ENCODE measurements around the gene BMPR1A.

The BMPR1A gene

GRCh38 chr10:86804805-86805204 is 48.4 kb downstream of the BMPR1A start:
- no peak for DNase-seq

GRCh38 chr10:86813101-86813500 is 56.7 kb downstream of the BMPR1A start:
- no peak for DNase-seq

- no peak for DNase-seq
These were observed 57.6 kb downstream of the BMPR1A start for GRCh38 chr10:86813982-86814381.

GRCh38 chr10:86815035-86815617 is 58.7 kb downstream of the BMPR1A start:
- no peak for DNase-seq

- no peak for DNase-seq
These were observed 59.2 kb downstream of the BMPR1A start for GRCh38 chr10:86815640-86816039.

GRCh38 chr10:86817246-86817645 is 60.8 kb downstream of the BMPR1A start:
- no peak for DNase-seq

- no peak for DNase-seq
These were observed 63.1 kb downstream of the BMPR1A start for GRCh38 chr10:86819567-86819966.

- DNase-seq = no peak
These were observed 64.1 kb downstream of the BMPR1A start for GRCh38 chr10:86820509-86820908.

GRCh38 chr10:86821388-86821999 is 65.1 kb downstream of the BMPR1A start:
- no peak for DNase-seq

- DNase-seq = no peak
These were observed 67.1 kb downstream of the BMPR1A start for GRCh38 chr10:86823565-86823964.

- DNase-seq = no peak
These were observed 67.7 kb downstream of the BMPR1A start for GRCh38 chr10:86824151-86824550.

GRCh38 chr10:86825366-86825765 is 68.9 kb downstream of the BMPR1A start:
- DNase-seq = no peak

- DNase-seq = no peak
These were observed 71.2 kb downstream of the BMPR1A start for GRCh38 chr10:86827639-86828038.

GRCh38 chr10:86828145-86828544 is 71.7 kb downstream of the BMPR1A start:
- no peak for DNase-seq

- DNase-seq = no peak
These were observed 73.1 kb downstream of the BMPR1A start for GRCh38 chr10:86829472-86829871.

GRCh38 chr10:86830043-86830591 is 73.7 kb downstream of the BMPR1A start:
- no peak for DNase-seq

GRCh38 chr10:86833969-86834368 is 77.5 kb downstream of the BMPR1A start:
- DNase-seq = no peak

- no peak for DNase-seq
These were observed 79.6 kb downstream of the BMPR1A start for GRCh38 chr10:86836044-86836443.

GRCh38 chr10:86837663-86838062 is 81.2 kb downstream of the BMPR1A start:
- no peak for DNase-seq

- no peak for DNase-seq
These were observed 84.1 kb downstream of the BMPR1A start for GRCh38 chr10:86840498-86840897.

GRCh38 chr10:86846088-86846487 is 89.7 kb downstream of the BMPR1A start:
- no peak for DNase-seq

- no peak for DNase-seq
These were observed 92.3 kb downstream of the BMPR1A start for GRCh38 chr10:86848747-86849146.

GRCh38 chr10:86849181-86849894 is 92.9 kb downstream of the BMPR1A start:
- no peak for DNase-seq

GRCh38 chr10:86850481-86850880 is 94.1 kb downstream of the BMPR1A start:
- no peak for DNase-seq

Data from retina (tissue), 1 donor.